HAP-1 (cell line): ENCODE results near the gene FYB1.
A peak's percentile ranks its signal among the peaks of the same experiment; 100 is the strongest.
"Not testable (repeated sequence)": the region's sequence is repeated elsewhere in the genome, so short reads cannot be mapped to it uniquely, and the experiment has no call there.

ENCODE experiments used
- DNase-seq, 2 experiments: peaks; one replicate each; pipeline ENCODE4 v3.0.0-alpha.2; 2016 to 2020; ENCODE audit warnings: low spot score in 2 of 2
- H3K27me3 ChIP-seq: fragments of 250-450 bp; sonication (Bioruptor Pico); 2 replicates; pipeline ENCODE4 v1.5.1; 2020; ENCODE audit warnings: low read depth, mild to moderate bottlenecking, moderate library complexity
- H3K36me3 ChIP-seq: fragments of 250-450 bp; sonication (Bioruptor Pico); replicated peaks from 2 replicates; pipeline ENCODE4 v1.5.1; 2020; ENCODE audit warnings: mild to moderate bottlenecking
- H3K4me1 ChIP-seq: fragments of 250-450 bp; sonication (Bioruptor Pico); 2 replicates; pipeline ENCODE4 v1.5.1; 2020; ENCODE audit warnings: mild to moderate bottlenecking
- H3K4me3 ChIP-seq: fragments of 250-450 bp; sonication (Bioruptor Pico); 2 replicates; pipeline ENCODE4 v1.5.1; 2020; ENCODE audit warnings: mild to moderate bottlenecking, moderate library complexity
- H3K9me3 ChIP-seq: fragments of 250-450 bp; sonication (Bioruptor Pico); 2 replicates; pipeline ENCODE4 v1.5.1; 2020; ENCODE audit warnings: mild to moderate bottlenecking, moderate library complexity
- in situ Hi-C: fragments of 300-500 bp; cut with MboI; formaldehyde crosslinking; loops from 3 replicates; pipeline ENCODE4 v1.14.3; 2020; ENCODE audit warnings: low sequenced_read_pairs, inconsistent platforms, mixed read lengths

FYB1 gene

GRCh38 chr5:39179561-39179960 lies 39.8 kb downstream of the FYB1 start:
- DNase-seq, H3K4me1 ChIP-seq, in situ Hi-C loops: not testable (repeated sequence)

GRCh38 chr5:39178861-39179260 lies 40.5 kb downstream of the FYB1 start:
- no peak for DNase-seq
- Histone ChIP-seq H3K9me3 (no peaks in the 10 kb centered on the region), H3K4me1 (no peaks in the 10 kb centered on the region), H3K4me3 (no peak overlapping the region), H3K36me3 (no peaks in the 10 kb centered on the region), H3K27me3 (no peaks in the 10 kb centered on the region)
- in situ Hi-C loops, result no loop called here

More at GRCh38 chr5:39179561-39179960, 39.8 kb downstream of the FYB1 start:
- not testable (repeated sequence) for H3K27me3 ChIP-seq, H3K36me3 ChIP-seq, H3K4me3 ChIP-seq, H3K9me3 ChIP-seq

DNA sequence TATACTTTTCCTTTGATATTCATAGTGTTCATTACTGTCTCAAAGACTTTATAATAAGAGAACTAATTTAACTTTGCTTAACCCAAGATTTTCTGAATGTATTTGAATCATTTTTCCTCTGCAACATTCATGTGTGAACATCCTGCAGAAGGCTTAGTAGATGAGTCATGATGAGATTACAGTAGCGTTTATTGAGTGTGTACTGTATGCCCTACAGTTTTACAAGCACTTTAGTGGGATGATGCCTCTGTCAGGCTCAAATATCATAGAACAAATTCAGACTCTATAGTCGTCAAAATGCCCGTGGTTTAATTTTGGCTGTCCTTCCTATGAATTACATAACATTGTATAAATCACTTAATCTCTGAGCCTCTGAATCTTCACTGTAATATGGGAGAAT lies 41.2 kb downstream of the FYB1 start:
- in situ Hi-C loops, result no loop called here
- no peak for DNase-seq
- Histone ChIP-seq H3K27me3 (no peaks in the 10 kb centered on the region), H3K4me1 (no peaks in the 10 kb centered on the region), H3K4me3 (no peak overlapping the region), H3K9me3 (no peaks in the 10 kb centered on the region), H3K36me3 (no peaks in the 10 kb centered on the region)

DNA sequence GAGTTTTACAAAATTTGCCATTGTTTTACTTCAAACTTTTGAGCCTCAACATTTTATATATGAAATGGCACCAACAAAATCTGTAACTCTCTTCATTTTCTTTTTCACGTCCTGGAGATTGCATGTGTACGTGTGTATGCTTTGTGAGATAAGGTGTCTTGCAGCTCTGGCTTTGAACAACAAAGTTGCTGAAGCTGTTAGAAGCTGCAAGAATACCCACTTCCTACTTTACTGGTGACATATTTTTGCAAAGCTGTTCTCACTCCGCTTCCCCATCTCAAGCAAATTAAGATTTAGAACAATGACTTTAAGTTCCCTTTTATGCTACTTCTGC lies 41.8 kb downstream of the FYB1 start:
- no peaks in the 10 kb centered on the region for H3K36me3 ChIP-seq
- H3K4me3 ChIP-seq, result no peak overlapping the region
- no peaks in the 10 kb centered on the region for H3K27me3 ChIP-seq
- in situ Hi-C loops, result no loop called here
- no peaks in the 10 kb centered on the region for H3K4me1 ChIP-seq
- DNase-seq, result no peak
- H3K9me3 ChIP-seq, result no peaks in the 10 kb centered on the region

DNA sequence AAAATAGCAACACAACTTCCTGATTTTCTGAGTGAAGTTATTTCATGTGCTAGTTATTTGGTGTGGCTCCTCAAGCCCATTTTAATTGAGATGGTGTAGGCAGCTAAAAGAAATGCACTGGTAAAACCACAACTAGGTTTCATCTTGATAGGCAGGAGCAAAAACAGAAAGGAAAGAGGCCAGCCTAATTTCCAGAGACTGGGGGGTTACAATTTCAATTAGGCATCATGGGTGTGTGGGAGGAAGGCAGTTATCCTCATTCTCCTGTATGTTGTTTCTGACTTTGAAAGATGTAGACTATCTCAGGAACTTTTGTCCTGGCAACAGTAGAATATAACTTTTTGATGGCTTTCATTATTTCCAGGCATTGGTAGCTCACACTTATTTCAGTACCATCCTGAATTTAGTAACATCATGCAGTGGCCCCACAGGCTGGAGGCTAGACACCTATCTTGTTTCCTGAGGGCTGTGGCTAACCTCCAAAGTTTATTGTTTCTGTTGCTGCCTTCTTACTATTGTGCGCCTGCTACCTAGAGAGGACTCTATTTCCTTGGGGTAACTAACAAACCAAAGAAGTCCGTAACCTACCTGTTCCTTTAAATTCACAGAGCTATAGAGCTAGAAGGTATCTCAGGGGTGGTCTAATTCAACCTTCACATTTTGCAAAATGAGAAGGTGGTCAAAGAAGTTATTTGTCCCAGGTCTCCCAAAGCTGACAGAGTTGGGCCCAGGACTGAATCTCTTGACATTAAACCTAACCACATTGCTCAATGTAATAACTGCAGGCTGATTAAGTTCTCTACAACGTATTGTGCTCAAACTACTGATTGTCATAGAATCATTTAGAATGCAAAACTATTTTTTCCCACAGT lies 42.4 kb downstream of the FYB1 start:
- Histone ChIP-seq H3K27me3 (no peaks in the 10 kb centered on the region), H3K9me3 (no peaks in the 10 kb centered on the region), H3K4me3 (no peak overlapping the region), H3K36me3 (no peaks in the 10 kb centered on the region), H3K4me1 (no peaks in the 10 kb centered on the region)
- in situ Hi-C loops, result no loop called here
- DNase-seq, result no peak

DNA sequence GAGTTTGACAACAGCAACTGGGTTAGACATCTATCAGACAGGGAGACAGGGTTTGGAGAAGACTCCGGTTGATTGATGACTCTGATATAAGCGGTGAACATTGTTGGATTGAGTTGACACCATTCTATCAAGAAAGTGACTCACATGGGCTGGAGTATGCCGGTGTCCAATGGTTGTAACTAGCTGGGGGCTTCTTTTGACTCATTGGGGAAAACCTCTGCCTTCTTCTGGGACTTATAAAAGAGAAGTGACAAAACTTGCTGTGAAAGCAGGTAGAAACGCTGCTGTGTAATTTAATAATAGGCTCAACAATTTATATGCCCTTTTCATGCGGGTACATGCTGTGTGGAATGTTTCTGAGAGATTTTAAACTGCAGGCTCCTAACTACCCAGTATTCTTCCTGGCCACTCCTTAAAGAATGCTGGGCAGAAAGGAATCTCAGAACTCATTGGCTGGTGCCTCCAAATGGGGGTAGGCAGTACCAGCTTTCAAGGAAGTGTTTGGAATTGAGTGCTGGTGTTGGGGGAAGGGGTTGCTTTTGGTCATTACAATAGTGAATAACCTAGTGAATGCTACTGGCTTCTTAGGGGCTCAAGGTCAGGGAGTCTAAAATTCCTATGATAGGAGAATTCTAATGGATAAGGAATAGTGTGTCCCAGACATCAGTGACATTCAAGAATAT lies 43.9 kb downstream of the FYB1 start:
- H3K4me1 ChIP-seq, result no peaks in the 10 kb centered on the region
- in situ Hi-C loops, result no loop called here
- no peak overlapping the region for H3K4me3 ChIP-seq
- no peak for DNase-seq
- no peaks in the 10 kb centered on the region for H3K9me3 ChIP-seq
- no peaks in the 10 kb centered on the region for H3K36me3 ChIP-seq
- no peaks in the 10 kb centered on the region for H3K27me3 ChIP-seq

DNA sequence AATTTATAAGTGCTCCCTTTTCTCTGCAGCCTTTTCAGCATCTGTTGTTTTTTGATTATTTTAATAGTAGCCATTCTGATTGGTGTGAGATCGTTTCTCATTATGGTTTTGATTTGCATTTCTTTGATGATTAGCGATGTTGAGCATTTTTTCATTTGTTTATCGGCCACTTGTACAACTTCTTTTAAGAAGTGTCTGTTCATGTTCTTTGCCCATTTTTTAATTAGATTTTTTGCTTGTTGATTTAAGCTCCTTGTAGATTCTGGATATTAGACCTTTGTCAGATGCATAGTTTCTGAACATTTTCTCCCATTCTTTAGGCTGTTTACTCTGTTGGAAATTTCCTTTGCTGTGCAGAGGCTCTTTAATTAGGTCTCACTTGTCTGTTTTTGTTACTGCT lies 46.3 kb downstream of the FYB1 start:
- in situ Hi-C loops, result no loop called here
- H3K36me3 ChIP-seq, result no peaks in the 10 kb centered on the region
- no peak for DNase-seq
- no peaks in the 10 kb centered on the region for H3K4me1 ChIP-seq
- no peaks in the 10 kb centered on the region for H3K27me3 ChIP-seq
- no peaks in the 10 kb centered on the region for H3K9me3 ChIP-seq
- H3K4me3 ChIP-seq, result no peak overlapping the region

GRCh38 chr5:39172593-39172992 lies 46.8 kb downstream of the FYB1 start:
- no peaks in the 10 kb centered on the region for H3K36me3 ChIP-seq
- peaks cover under 1% of the 10 kb centered on the region; the same call in 1 of the 2 replicates for H3K4me1 ChIP-seq
- H3K4me3 ChIP-seq, result no peak overlapping the region
- in situ Hi-C loops, result no loop called here
- no peak for DNase-seq
- no peaks in the 10 kb centered on the region for H3K9me3 ChIP-seq
- H3K27me3 ChIP-seq, result no peaks in the 10 kb centered on the region

DNA sequence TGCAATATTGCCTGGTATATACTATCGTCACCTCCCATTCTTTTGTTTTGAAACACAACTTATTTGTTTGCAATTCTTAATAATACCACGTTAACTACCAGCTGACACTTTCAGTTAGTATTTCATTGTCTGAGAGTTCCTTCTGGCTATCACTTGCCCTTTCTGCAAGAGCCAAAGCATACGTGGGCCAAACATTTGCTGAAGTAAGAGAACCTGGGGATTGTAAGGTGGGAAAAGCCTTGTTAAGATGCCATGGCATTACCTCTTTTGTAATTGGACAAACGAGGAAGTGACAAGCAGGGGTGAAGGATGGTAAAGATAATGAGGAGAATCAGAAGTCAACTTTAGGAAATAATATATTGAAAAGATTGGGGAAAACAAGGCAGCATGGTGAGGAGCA lies 47.7 kb downstream of the FYB1 start:
- no peak for DNase-seq
- in situ Hi-C loops, result no loop called here
- Histone ChIP-seq H3K4me3 (no peak overlapping the region), H3K9me3 (no peaks in the 10 kb centered on the region), H3K4me1 (peaks cover 5% of the 10 kb centered on the region), H3K36me3 (no peaks in the 10 kb centered on the region), H3K27me3 (no peaks in the 10 kb centered on the region)

- Histone ChIP-seq H3K36me3 (no peaks in the 10 kb centered on the region), H3K27me3 (no peaks in the 10 kb centered on the region), H3K4me1 (peaks cover 5% of the 10 kb centered on the region), H3K4me3 (no peak overlapping the region), H3K9me3 (no peaks in the 10 kb centered on the region)
- DNase-seq, result no peak
- in situ Hi-C loops, result no loop called here
Observed at GRCh38 chr5:39169081-39169480, 50.3 kb downstream of the FYB1 start.

GRCh38 chr5:39167972-39168342 lies 51.4 kb downstream of the FYB1 start:
- Histone ChIP-seq H3K36me3 (no peaks in the 10 kb centered on the region), H3K27me3 (no peaks in the 10 kb centered on the region), H3K4me1 (peaks cover 5% of the 10 kb centered on the region), H3K4me3 (no peak overlapping the region), H3K9me3 (no peaks in the 10 kb centered on the region)
- in situ Hi-C loops, result no loop called here
- DNase-seq, result no peak

DNA sequence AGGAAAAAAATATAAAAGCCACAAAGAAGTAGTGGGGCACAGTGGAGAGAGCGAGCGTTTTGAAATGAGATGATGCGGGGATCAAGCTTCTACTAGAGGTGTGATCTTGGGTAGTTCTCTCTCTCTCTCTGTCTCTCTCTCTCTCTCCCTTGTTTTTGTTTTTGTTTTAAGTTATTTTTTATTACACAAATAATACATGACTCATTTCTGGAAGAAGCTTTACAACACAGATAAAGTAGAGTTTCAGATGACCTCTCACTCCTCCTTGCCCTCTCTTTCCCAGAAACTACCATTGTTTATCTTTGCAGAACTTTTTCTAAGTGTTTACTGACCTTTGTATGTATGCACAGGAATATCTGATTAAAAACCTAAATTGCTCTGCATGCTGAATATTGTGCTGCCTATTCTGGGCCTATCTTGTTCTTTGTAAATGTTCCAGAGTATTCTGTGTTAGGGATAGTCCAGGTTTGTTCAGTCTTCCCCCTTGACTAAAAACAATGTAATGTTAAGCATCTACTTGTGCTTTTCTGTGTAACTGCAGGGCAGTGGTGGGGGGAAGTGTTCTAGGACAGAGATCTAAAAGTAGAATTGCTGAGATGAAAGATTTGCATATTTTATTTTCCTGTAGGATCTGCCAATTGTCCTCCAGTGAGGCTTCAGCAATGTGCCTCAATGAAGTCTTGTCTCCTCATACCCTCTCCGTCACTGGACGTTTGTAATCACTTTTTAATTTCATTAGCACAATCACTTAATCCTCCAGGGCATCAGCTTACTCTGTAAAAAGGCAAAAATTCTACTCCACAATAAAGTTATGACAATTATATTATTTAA lies 52.0 kb downstream of the FYB1 start:
- DNase-seq, result peak; percentile 20 to 52
- in situ Hi-C loops, result no loop called here

DNA sequence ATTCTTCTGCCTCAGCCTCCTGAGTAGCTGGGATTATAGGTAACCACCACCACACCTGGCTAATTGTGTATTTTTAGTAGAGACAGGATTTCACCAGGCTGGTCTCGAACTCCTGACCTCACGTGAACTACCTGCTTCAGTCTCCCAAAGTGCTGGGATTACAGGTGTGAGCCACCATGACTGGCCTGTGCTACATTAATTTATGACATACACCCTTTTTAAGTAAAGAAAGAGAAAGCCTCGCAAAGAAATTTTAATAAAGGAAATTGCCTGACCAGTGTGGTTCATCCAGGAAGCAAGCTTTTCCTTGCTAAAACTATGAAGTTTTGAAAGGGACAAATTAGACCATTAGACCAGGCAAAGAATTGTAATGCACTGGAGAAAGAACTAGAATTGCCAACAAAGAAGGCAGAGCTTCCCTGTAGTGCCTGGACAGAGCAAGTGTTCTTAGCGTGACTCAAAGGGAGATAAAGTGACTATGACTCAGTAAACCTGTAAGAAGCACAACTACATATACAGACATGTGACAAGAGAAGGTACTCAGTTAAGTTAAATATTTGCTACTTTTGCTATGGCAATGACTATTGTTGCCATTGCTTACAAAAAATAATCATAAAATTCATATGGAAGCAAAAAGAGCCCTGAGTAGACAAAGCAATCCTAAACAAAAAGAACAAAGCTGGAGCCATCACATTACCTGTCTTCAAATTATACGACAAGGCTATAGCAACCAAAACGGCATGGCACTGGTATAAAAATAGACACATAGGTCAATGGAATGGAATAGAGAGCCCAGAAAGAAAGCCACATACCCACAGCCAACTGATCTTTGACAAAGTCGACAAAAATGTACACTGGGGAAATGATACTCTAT lies 54.6 kb downstream of the FYB1 start:
- DNase-seq, result no peak
- H3K27me3 ChIP-seq, result peaks cover 6% of the 10 kb centered on the region; the same call in 1 of the 2 replicates

More for the DNA sequence above, 52.0 kb downstream of the FYB1 start:
- Histone ChIP-seq H3K36me3 (no peaks in the 10 kb centered on the region), H3K4me3 (no peak overlapping the region), H3K9me3 (no peaks in the 10 kb centered on the region), H3K27me3 (no peaks in the 10 kb centered on the region), H3K4me1 (peaks cover 5% of the 10 kb centered on the region)

More for the DNA sequence above, 54.6 kb downstream of the FYB1 start:
- Histone ChIP-seq H3K36me3 (no peaks in the 10 kb centered on the region), H3K4me3 (no peak overlapping the region), H3K4me1 (peaks cover 5% of the 10 kb centered on the region), H3K9me3 (no peaks in the 10 kb centered on the region)
- in situ Hi-C loops, result no loop called here
